CD14-positive monocyte (primary cell): Measurements from ENCODE around the gene RHOT2. TPM values are rescaled to one million over a fixed set of nuclear protein-coding genes. Genes with fewer than 3 reads are reported as not detected.

Source experiments
- DNase-seq, 3 donors: peaks; one replicate each; pipeline ENCODE4 v3.0.0-alpha.2; 2011 to 2022
- H2AFZ ChIP-seq: 2 replicates; pipeline ENCODE4 v1.6.0; 2012; ENCODE audit warnings: mild to moderate bottlenecking, low read depth, low read length, inconsistent platforms; ENCODE audit not compliant: insufficient read depth, poor library complexity, severe bottlenecking
- H3K27ac ChIP-seq, 2 donors: 1 replicate in 1 of 2; 2 replicates in 1 of 2; pipeline ENCODE4 v1.5.1; 2012 to 2013; ENCODE audit warnings: low read length in 2 of 2, control low read depth in 1 of 2, inconsistent platforms in 1 of 2, low read depth in 1 of 2, mild to moderate bottlenecking in 1 of 2
- H3K27me3 ChIP-seq, 2 donors: one replicate each; pipeline versions ENCODE4 v1.6.0 to v1.6.1; 2011 to 2013; ENCODE audit warnings: low read length in 2 of 2; ENCODE audit not compliant: control insufficient read depth in 2 of 2, insufficient read depth in 2 of 2
- H3K36me3 ChIP-seq, 2 donors: replicated peaks in 1 of 2; 1 replicate in 1 of 2; 2 replicates in 1 of 2; pipeline versions ENCODE4 v1.5.1 to v1.6.1; 2012 to 2013; ENCODE audit warnings: low read length in 2 of 2, control low read depth in 1 of 2, inconsistent platforms in 1 of 2, mild to moderate bottlenecking in 1 of 2; ENCODE audit not compliant: insufficient read depth in 2 of 2, control insufficient read depth in 1 of 2
- H3K4me1 ChIP-seq, 2 donors: 1 replicate in 1 of 2; 2 replicates in 1 of 2; pipeline versions ENCODE4 v1.5.1 to v1.6.1; 2012 to 2013; ENCODE audit warnings: low read length in 2 of 2, control low read depth in 1 of 2, inconsistent platforms in 1 of 2, mild to moderate bottlenecking in 1 of 2, moderate library complexity in 1 of 2; ENCODE audit not compliant: insufficient read depth in 2 of 2, control insufficient read depth in 1 of 2
- H3K4me2 ChIP-seq: replicated peaks from 2 replicates; pipeline ENCODE3; 2012; ENCODE audit warnings: low read length, moderate library complexity, mild to moderate bottlenecking; ENCODE audit not compliant: poor library complexity, severe bottlenecking; ENCODE audit errors: extremely low read depth
- H3K4me3 ChIP-seq, 3 experiments: fragments of 200-600 bp in 1 of 3; sonication (generic) in 1 of 3; replicated peaks in 1 of 3; 1 replicate in 2 of 3; 2 replicates in 1 of 3; pipeline ENCODE4 v1.5.1; 2011 to 2013; ENCODE audit warnings: low read length in 3 of 3, mild to moderate bottlenecking in 3 of 3, control low read depth in 2 of 3, low read depth in 2 of 3, inconsistent platforms in 1 of 3, moderate library complexity in 1 of 3
- H3K79me2 ChIP-seq: 2 replicates; pipeline ENCODE4 v1.6.0; 2012; ENCODE audit warnings: mild to moderate bottlenecking, control low read depth, inconsistent platforms, low read length, moderate library complexity; ENCODE audit not compliant: insufficient read depth
- H3K9ac ChIP-seq: 2 replicates; pipeline ENCODE4 v1.6.0; 2017; ENCODE audit warnings: low read length, mild to moderate bottlenecking; ENCODE audit not compliant: insufficient read depth, poor library complexity, severe bottlenecking
- H3K9me3 ChIP-seq, 2 donors: replicated peaks in 1 of 2; 1 replicate in 1 of 2; 2 replicates in 1 of 2; pipeline versions ENCODE4 v1.5.1 to v1.6.1; 2012 to 2013; ENCODE audit warnings: low read length in 2 of 2, control low read depth in 1 of 2; ENCODE audit not compliant: control insufficient read depth in 1 of 2, insufficient read depth in 1 of 2
- H4K20me1 ChIP-seq: 2 replicates; pipeline ENCODE4 v1.6.0; 2012; ENCODE audit warnings: mild to moderate bottlenecking, low read length, control low read depth, moderate library complexity; ENCODE audit not compliant: insufficient read depth
- H3K27ac Mint-ChIP-seq, 7 donors: one replicate each; pipeline ENCODE4 v1.8.0; 2020; ENCODE audit warnings: mild to moderate bottlenecking in 7 of 7, mixed read lengths in 7 of 7, moderate library complexity in 6 of 7, inconsistent platforms in 2 of 7
- H3K27me3 Mint-ChIP-seq, 3 donors: one replicate each; pipeline ENCODE4 v1.8.0; 2021 to 2022; ENCODE audit warnings: low read depth in 3 of 3, mild to moderate bottlenecking in 3 of 3, mixed read lengths in 3 of 3, moderate library complexity in 3 of 3, inconsistent platforms in 1 of 3
- H3K36me3 Mint-ChIP-seq, 2 donors: one replicate each; pipeline ENCODE4 v1.8.0; 2020; ENCODE audit warnings: mixed read lengths in 2 of 2, inconsistent platforms in 1 of 2, mild to moderate bottlenecking in 1 of 2
- H3K4me1 Mint-ChIP-seq: one replicate; pipeline ENCODE4 v1.8.0; 2020; ENCODE audit warnings: mild to moderate bottlenecking, mixed read lengths
- H3K4me3 Mint-ChIP-seq, 2 donors: one replicate each; pipeline ENCODE4 v1.8.0; 2020; ENCODE audit warnings: mild to moderate bottlenecking in 2 of 2, mixed read lengths in 2 of 2, moderate library complexity in 1 of 2
- H3K9me3 Mint-ChIP-seq, 7 donors: one replicate each; pipeline ENCODE4 v1.8.0; 2020 to 2022; ENCODE audit warnings: mixed read lengths in 7 of 7, mild to moderate bottlenecking in 6 of 7, moderate library complexity in 6 of 7, inconsistent platforms in 2 of 7
- WGBS: methylation state at CpG from one replicate; pipeline ENCODE4 v1.1.5; 2013; ENCODE audit warnings: missing lambda C conversion rate; ENCODE audit not compliant: insufficient coverage; 5-methylcytosine and 5-hydroxymethylcytosine counted together
- intact Hi-C, 2 donors: fragments of 100-400 bp; cut with micrococcal nuclease; formaldehyde crosslinking; loops; one replicate each; pipeline versions ENCODE4 v1.15.0 to v1.15.1; 2023
- polyA plus RNA-seq, 3 donors: library from polyadenylated mRNA; depleted of rRNA in 1 of 3; unstranded in 2 of 3; stranded (reverse) in 1 of 3; fragments of 300-500 nt in 2 of 3; fragments of >200 nt in 1 of 3; fragmentation: Illumina TruSeq in 2 of 3; gene quantifications; 1 replicate in 2 of 3; 2 replicates in 1 of 3; pipeline ENCODE4 v1.2.3, GENCODE V29; 2012 to 2021
- TF ChIP-seq, protein P1 (sequence below): fragments of 200-600 bp; IDR thresholded peaks from one replicate; pipeline ENCODE4 v1.8.0; 2022; ENCODE audit warnings: antibody characterized with exemption, mild to moderate bottlenecking

The RHOT2 gene
- polyA plus RNA-seq, 3 donors = 25.4 to 276 (median 26.3) TPM

DNA sequence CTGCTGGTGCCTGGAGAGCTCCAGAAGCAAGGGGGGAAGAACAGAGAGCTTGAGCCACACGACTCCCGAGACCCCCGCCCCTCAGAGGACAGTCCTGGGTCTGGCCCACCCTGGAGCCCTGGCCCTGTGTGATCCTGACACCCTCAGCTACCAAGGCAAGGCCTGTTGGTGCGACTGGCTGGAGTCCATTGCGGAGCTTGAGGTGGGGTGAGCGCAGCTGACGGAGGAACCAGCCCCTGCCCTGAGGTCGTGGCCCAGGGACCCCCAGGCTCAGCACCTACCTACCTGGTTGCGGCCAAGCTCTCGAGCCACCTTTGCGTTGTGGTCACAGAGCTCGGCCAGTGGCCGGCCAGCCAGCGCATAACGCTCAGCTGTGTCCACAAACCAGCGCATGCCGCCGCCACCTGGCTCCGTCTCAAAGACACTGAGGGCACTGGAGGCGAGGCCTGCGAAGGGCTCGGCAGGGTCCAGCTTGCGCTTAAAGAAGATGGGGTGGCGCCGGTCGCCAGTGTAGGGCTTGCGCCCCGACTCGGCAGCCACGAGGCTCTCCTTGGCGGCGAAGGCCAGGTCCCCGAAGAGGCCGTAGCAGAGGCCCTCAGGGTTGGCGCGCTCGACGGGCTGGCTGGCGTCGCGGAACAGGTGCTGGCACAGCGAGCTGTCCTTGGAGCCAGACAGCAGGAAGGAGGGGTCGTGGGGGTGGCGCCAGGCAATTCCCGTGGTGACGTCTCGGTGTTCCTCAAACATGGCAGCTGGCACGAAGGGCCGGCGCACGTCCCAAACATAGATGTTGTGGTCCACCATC, 18.7 kb downstream of the RHOT2 start:
- no peak overlapping the region for H3K4me3 ChIP-seq
- H3K9me3 ChIP-seq = no peaks in the 10 kb centered on the region
- no peak overlapping the region for H2AFZ ChIP-seq
- H3K9me3 Mint-ChIP-seq = peaks cover 0 to 9% (median 2%) of the 10 kb centered on the region in 7 donors
- peaks cover 20% of the 10 kb centered on the region for H3K79me2 ChIP-seq
- H3K4me1 Mint-ChIP-seq = peaks cover 29% of the 10 kb centered on the region
- peaks cover 16 to 21% of the 10 kb centered on the region in 2 donors for H3K36me3 ChIP-seq
- H4K20me1 ChIP-seq = peaks cover 25% of the 10 kb centered on the region
- no peak overlapping the region for H3K4me2 ChIP-seq
- no peak overlapping the region for H3K9ac ChIP-seq
- H3K27me3 Mint-ChIP-seq = peaks cover 9 to 11% (median 10%) of the 10 kb centered on the region in 3 donors
- H3K36me3 Mint-ChIP-seq = peaks cover 28 to 36% of the 10 kb centered on the region in 2 donors
- no peak overlapping the region for H3K27ac ChIP-seq
- no peak for DNase-seq
- intact Hi-C loops = no loop called here
- H3K4me3 Mint-ChIP-seq = no peak overlapping the region
- 97% methylated on average over 46 of the region's 51 CpGs for WGBS
- peak overlapping the region in 3 of 7 donors; percentile 5 to 58 (median 44) for H3K27ac Mint-ChIP-seq
- TF ChIP-seq, protein P1, sequence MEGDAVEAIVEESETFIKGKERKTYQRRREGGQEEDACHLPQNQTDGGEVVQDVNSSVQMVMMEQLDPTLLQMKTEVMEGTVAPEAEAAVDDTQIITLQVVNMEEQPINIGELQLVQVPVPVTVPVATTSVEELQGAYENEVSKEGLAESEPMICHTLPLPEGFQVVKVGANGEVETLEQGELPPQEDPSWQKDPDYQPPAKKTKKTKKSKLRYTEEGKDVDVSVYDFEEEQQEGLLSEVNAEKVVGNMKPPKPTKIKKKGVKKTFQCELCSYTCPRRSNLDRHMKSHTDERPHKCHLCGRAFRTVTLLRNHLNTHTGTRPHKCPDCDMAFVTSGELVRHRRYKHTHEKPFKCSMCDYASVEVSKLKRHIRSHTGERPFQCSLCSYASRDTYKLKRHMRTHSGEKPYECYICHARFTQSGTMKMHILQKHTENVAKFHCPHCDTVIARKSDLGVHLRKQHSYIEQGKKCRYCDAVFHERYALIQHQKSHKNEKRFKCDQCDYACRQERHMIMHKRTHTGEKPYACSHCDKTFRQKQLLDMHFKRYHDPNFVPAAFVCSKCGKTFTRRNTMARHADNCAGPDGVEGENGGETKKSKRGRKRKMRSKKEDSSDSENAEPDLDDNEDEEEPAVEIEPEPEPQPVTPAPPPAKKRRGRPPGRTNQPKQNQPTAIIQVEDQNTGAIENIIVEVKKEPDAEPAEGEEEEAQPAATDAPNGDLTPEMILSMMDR = no peak
- peaks cover 40 to 59% of the 10 kb centered on the region in 2 donors for H3K4me1 ChIP-seq
- peaks cover 0 to 7% of the 10 kb centered on the region in 2 donors for H3K27me3 ChIP-seq

DNA sequence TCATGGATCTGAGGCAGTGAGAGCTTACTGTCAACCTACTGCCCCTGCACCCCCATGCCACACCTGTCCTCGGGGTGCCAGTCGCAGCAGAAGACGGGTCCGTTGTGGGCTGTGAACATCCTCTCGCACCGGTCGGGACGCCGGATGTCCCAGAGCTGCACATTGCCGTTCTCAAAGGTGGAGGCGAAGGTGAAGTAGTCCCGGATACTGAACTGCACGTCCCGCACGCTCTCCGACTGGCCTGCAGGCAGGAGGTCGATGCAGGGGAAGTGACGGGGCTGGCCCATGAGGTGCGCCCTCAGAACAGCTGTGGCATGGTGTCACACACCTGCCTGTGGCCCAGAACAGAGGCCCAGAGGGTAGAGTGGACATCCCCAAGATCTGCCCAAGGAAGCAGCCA, 19.6 kb downstream of the RHOT2 start:
- TF ChIP-seq, protein P1 = no peak
- peaks cover 0 to under 1% of the 10 kb centered on the region in 2 donors for H3K9me3 ChIP-seq
- peaks cover 0 to 10% (median 2%) of the 10 kb centered on the region in 7 donors for H3K9me3 Mint-ChIP-seq
- H3K27me3 ChIP-seq = peaks cover 3 to 16% of the 10 kb centered on the region in 2 donors
- no peak overlapping the region for H3K9ac ChIP-seq
- no peak overlapping the region for H3K27ac ChIP-seq
- H3K4me3 Mint-ChIP-seq = no peak overlapping the region
- H3K4me1 ChIP-seq = peaks cover 37 to 53% of the 10 kb centered on the region in 2 donors
- H3K27ac Mint-ChIP-seq = no peak overlapping the region
- H4K20me1 ChIP-seq = peaks cover 17% of the 10 kb centered on the region
- no peak overlapping the region for H3K4me2 ChIP-seq
- H3K4me1 Mint-ChIP-seq = peaks cover 25% of the 10 kb centered on the region
- WGBS = 92% methylated on average over 19 of the region's 19 CpGs
- peaks cover 15 to 18% (median 16%) of the 10 kb centered on the region in 3 donors for H3K27me3 Mint-ChIP-seq
- no peak overlapping the region for H3K4me3 ChIP-seq
- H3K36me3 Mint-ChIP-seq = peaks cover 20 to 28% of the 10 kb centered on the region in 2 donors
- DNase-seq = no peak
- H2AFZ ChIP-seq = no peak overlapping the region
- intact Hi-C loops = no loop called here
- peaks cover 8 to 12% of the 10 kb centered on the region in 2 donors for H3K36me3 ChIP-seq
- H3K79me2 ChIP-seq = peaks cover 11% of the 10 kb centered on the region
